Measurements from ENCODE around the gene TCHP. TPM values are rescaled to one million over a fixed set of nuclear protein-coding genes. Genes with fewer than 3 reads are reported as not detected.
A peak's percentile ranks its signal among the peaks of the same experiment; 100 is the strongest.
"Not testable (repeated sequence)": the region's sequence is repeated elsewhere in the genome, so short reads cannot be mapped to it uniquely, and the experiment has no call there.

TCHP gene
- total RNA-seq, 1 donor from 2014 or later = 16.8 TPM

GRCh38 chr12:109861689-109862314 is 38.3 kb upstream of the TCHP start:
- peaks cover 23% of the 10 kb centered on the region for H3K4me1 ChIP-seq
- TF ChIP-seq, protein P1, sequence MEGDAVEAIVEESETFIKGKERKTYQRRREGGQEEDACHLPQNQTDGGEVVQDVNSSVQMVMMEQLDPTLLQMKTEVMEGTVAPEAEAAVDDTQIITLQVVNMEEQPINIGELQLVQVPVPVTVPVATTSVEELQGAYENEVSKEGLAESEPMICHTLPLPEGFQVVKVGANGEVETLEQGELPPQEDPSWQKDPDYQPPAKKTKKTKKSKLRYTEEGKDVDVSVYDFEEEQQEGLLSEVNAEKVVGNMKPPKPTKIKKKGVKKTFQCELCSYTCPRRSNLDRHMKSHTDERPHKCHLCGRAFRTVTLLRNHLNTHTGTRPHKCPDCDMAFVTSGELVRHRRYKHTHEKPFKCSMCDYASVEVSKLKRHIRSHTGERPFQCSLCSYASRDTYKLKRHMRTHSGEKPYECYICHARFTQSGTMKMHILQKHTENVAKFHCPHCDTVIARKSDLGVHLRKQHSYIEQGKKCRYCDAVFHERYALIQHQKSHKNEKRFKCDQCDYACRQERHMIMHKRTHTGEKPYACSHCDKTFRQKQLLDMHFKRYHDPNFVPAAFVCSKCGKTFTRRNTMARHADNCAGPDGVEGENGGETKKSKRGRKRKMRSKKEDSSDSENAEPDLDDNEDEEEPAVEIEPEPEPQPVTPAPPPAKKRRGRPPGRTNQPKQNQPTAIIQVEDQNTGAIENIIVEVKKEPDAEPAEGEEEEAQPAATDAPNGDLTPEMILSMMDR (IDR thresholded peaks at IDR 0.05) = no peak
- ATAC-seq = no peak

DNA sequence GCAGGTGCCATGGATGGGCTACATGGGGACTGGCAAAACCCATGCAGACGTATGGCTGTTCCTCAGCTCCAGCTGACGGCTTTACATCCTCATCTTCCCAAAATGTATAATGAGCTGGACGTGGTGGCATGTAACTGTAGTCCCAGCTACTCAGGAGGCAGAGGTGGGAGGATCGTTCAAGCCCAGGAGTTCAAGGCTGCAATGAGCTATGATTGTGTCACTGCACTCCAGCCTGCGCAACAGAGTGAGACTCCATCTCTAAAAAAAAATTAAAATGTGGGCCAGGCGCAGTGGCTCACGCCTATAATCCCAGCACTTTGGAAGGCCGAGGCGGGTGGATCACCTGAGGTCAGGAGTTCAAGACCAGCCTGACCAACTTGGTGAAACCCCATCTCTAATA is 37.6 kb upstream of the TCHP start:
- H3K27ac ChIP-seq; intact Hi-C loops (cut with DNase I); ATAC-seq; DNase-seq; H3K4me3 ChIP-seq; H3K27me3 ChIP-seq (ENCODE audit: low read depth); H3K9me3 ChIP-seq: not testable (repeated sequence)
- H3K36me3 ChIP-seq = peaks cover 24% of the 10 kb centered on the region
- peaks cover 23% of the 10 kb centered on the region for H3K4me1 ChIP-seq

More at GRCh38 chr12:109861689-109862314, 38.3 kb upstream of the TCHP start:
- H3K4me3 ChIP-seq = no peak overlapping the region
- peaks cover 31% of the 10 kb centered on the region for H3K36me3 ChIP-seq
- H3K9me3 ChIP-seq = no peaks in the 10 kb centered on the region
- DNase-seq = no peak
- intact Hi-C loops (cut with DNase I) = no loop called here
- H3K27ac ChIP-seq = no peak overlapping the region
- no peaks in the 10 kb centered on the region for H3K27me3 ChIP-seq (ENCODE audit: low read depth)

- peaks cover 11% of the 10 kb centered on the region for H3K36me3 ChIP-seq
- no peaks in the 10 kb centered on the region for H3K9me3 ChIP-seq
- peak overlapping the region; percentile 76 for H3K27ac ChIP-seq
- intact Hi-C loops (cut with DNase I) = no loop called here
- H3K4me1 ChIP-seq = peaks cover 33% of the 10 kb centered on the region
- TF ChIP-seq, protein P1 (IDR thresholded peaks at IDR 0.05) = no peak
- no peaks in the 10 kb centered on the region for H3K27me3 ChIP-seq (ENCODE audit: low read depth)
- ATAC-seq (peak; percentile 93 to 94), DNase-seq (no peak)
- H3K4me3 ChIP-seq = no peak overlapping the region
Measured at GRCh38 chr12:109863847-109864712, 36.0 kb upstream of the TCHP start.

DNA sequence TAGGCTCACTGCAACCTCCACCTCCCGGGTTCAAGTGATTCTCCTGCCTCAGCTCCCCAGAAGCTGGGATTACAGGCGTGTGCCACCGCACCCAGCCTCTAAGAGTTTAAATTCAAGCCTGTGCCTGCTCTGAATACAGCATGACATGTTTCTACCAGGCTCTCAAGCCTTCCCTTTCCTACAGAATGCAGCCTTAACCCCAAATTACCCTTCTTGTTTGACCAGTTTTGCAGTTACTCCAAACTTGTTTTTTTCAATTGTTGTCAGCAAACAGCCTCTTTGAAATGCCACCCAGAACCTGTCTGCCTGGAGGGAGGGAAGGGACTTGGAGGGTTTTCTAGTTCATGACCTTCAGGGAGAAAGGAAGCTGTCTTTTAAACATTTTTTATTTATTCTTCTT is 35.2 kb upstream of the TCHP start:
- ATAC-seq = peak; percentile 83 to 84

GRCh38 chr12:109868182-109869051 is 31.7 kb upstream of the TCHP start:
- ATAC-seq (no peak), DNase-seq (no peak)
- TF ChIP-seq, protein P1 (IDR thresholded peaks at IDR 0.05) = no peak
- H3K9me3 ChIP-seq = no peaks in the 10 kb centered on the region
- no peak overlapping the region for H3K4me3 ChIP-seq
- H3K36me3 ChIP-seq = peaks cover 13% of the 10 kb centered on the region
- peaks cover 37% of the 10 kb centered on the region for H3K4me1 ChIP-seq
- no peak overlapping the region for H3K27ac ChIP-seq
- intact Hi-C loops (cut with DNase I) = no loop called here
- H3K27me3 ChIP-seq (ENCODE audit: low read depth) = no peaks in the 10 kb centered on the region

More for the DNA sequence above, 35.2 kb upstream of the TCHP start:
- H3K27me3 ChIP-seq (ENCODE audit: low read depth) = no peaks in the 10 kb centered on the region
- no peaks in the 10 kb centered on the region for H3K9me3 ChIP-seq
- TF ChIP-seq, protein P1 (IDR thresholded peaks at IDR 0.05) = no peak
- H3K4me3 ChIP-seq = no peak overlapping the region
- H3K4me1 ChIP-seq = peaks cover 33% of the 10 kb centered on the region
- intact Hi-C loops (cut with DNase I) = no loop called here
- peaks cover 11% of the 10 kb centered on the region for H3K36me3 ChIP-seq
- DNase-seq = no peak
- peak overlapping the region; percentile 76 for H3K27ac ChIP-seq

Data from lower lobe of right lung (tissue), 2 donors.